GM23338 (cell line): ENCODE measurements around the gene ARMH4.

ENCODE experiments used
- CTCF ChIP-seq, 2 experiments: fragments of 200-600 bp in 1 of 2; sonication (generic) in 1 of 2; conservative IDR thresholded peaks; 2 replicates each; pipeline versions ENCODE4 v1.5.1 to v1.6.1; 2016 to 2017; ENCODE audit warnings: antibody characterized with exemption in 2 of 2, low read depth in 2 of 2, mild to moderate bottlenecking in 2 of 2, moderate library complexity in 1 of 2
- EZH2 ChIP-seq: fragments of 200-600 bp; sonication (generic); IDR thresholded peaks from one replicate; pipeline ENCODE4 v1.8.0; 2017; ENCODE audit warnings: antibody characterized with exemption, mild to moderate bottlenecking, low read depth; ENCODE audit not compliant: unreplicated experiment
- JUNB ChIP-seq: IDR thresholded peaks from one replicate; pipeline ENCODE4 v1.6.1; 2016; ENCODE audit warnings: antibody characterized with exemption; ENCODE audit not compliant: unreplicated experiment
- POLR2AphosphoS5 ChIP-seq: IDR thresholded peaks from 2 replicates; pipeline ENCODE4 v1.6.1; 2016; ENCODE audit warnings: antibody characterized with exemption, low read depth

GRCh38 chr14:58088961-58089360 is 63.1 kb downstream of the ARMH4 start:
- TF ChIP-seq CTCF (conservative IDR thresholded peaks at IDR 0.05; ENCODE audit: low read depth in 2 of 2) (no peak), EZH2 (no peak), POLR2AphosphoS5 (no peak), JUNB (no peak)
